Thyroid gland (tissue), 4 donors: Measurements from ENCODE around the gene OR5A1.

ENCODE experiments used
- CTCF ChIP-seq, 6 experiments: fragments of 200-600 bp in 3 of 6; fragments of 450-650 bp in 3 of 6; sonication (generic) in 3 of 6; IDR thresholded peaks; one replicate each; pipeline ENCODE4 v1.5.1; 2016 to 2019; ENCODE audit warnings: antibody characterized with exemption in 6 of 6, mild to moderate bottlenecking in 2 of 6, inconsistent platforms in 1 of 6, moderate library complexity in 1 of 6
- POLR2A ChIP-seq, 2 donors: fragments of 450-650 bp; IDR thresholded peaks; one replicate each; pipeline ENCODE4 v1.6.1; 2017; ENCODE audit warnings: antibody characterized with exemption in 2 of 2, mild to moderate bottlenecking in 2 of 2, moderate library complexity in 1 of 2

GRCh38 chr11:59436169-59436568 lies at the start of gene OR5A1:
- TF ChIP-seq CTCF (IDR thresholded peaks at IDR 0.05) (no peak), POLR2A (IDR thresholded peaks at IDR 0.05) (no peak)
